CD14-positive monocyte (primary cell): Measurements from ENCODE around the gene CTNNA2. TPM values are rescaled to one million over a fixed set of nuclear protein-coding genes. Genes with fewer than 3 reads are reported as not detected.
A peak's percentile ranks its signal among the peaks of the same experiment; 100 is the strongest.

Experiments
- DNase-seq, 3 donors: peaks; one replicate each; pipeline ENCODE4 v3.0.0-alpha.2; 2011 to 2022
- H2AFZ ChIP-seq: 2 replicates; pipeline ENCODE4 v1.6.0; 2012; ENCODE audit warnings: mild to moderate bottlenecking, low read depth, low read length, inconsistent platforms; ENCODE audit not compliant: insufficient read depth, poor library complexity, severe bottlenecking
- H3K27ac ChIP-seq, 2 donors: 1 replicate in 1 of 2; 2 replicates in 1 of 2; pipeline ENCODE4 v1.5.1; 2012 to 2013; ENCODE audit warnings: low read length in 2 of 2, control low read depth in 1 of 2, inconsistent platforms in 1 of 2, low read depth in 1 of 2, mild to moderate bottlenecking in 1 of 2
- H3K27me3 ChIP-seq, 2 donors: one replicate each; pipeline versions ENCODE4 v1.6.0 to v1.6.1; 2011 to 2013; ENCODE audit warnings: low read length in 2 of 2; ENCODE audit not compliant: control insufficient read depth in 2 of 2, insufficient read depth in 2 of 2
- H3K36me3 ChIP-seq, 2 donors: replicated peaks in 1 of 2; 1 replicate in 1 of 2; 2 replicates in 1 of 2; pipeline versions ENCODE4 v1.5.1 to v1.6.1; 2012 to 2013; ENCODE audit warnings: low read length in 2 of 2, control low read depth in 1 of 2, inconsistent platforms in 1 of 2, mild to moderate bottlenecking in 1 of 2; ENCODE audit not compliant: insufficient read depth in 2 of 2, control insufficient read depth in 1 of 2
- H3K4me1 ChIP-seq, 2 donors: 1 replicate in 1 of 2; 2 replicates in 1 of 2; pipeline versions ENCODE4 v1.5.1 to v1.6.1; 2012 to 2013; ENCODE audit warnings: low read length in 2 of 2, control low read depth in 1 of 2, inconsistent platforms in 1 of 2, mild to moderate bottlenecking in 1 of 2, moderate library complexity in 1 of 2; ENCODE audit not compliant: insufficient read depth in 2 of 2, control insufficient read depth in 1 of 2
- H3K4me2 ChIP-seq: replicated peaks from 2 replicates; pipeline ENCODE3; 2012; ENCODE audit warnings: low read length, moderate library complexity, mild to moderate bottlenecking; ENCODE audit not compliant: poor library complexity, severe bottlenecking; ENCODE audit errors: extremely low read depth
- H3K4me3 ChIP-seq, 3 experiments: fragments of 200-600 bp in 1 of 3; sonication (generic) in 1 of 3; replicated peaks in 1 of 3; 1 replicate in 2 of 3; 2 replicates in 1 of 3; pipeline ENCODE4 v1.5.1; 2011 to 2013; ENCODE audit warnings: low read length in 3 of 3, mild to moderate bottlenecking in 3 of 3, control low read depth in 2 of 3, low read depth in 2 of 3, inconsistent platforms in 1 of 3, moderate library complexity in 1 of 3
- H3K79me2 ChIP-seq: 2 replicates; pipeline ENCODE4 v1.6.0; 2012; ENCODE audit warnings: mild to moderate bottlenecking, control low read depth, inconsistent platforms, low read length, moderate library complexity; ENCODE audit not compliant: insufficient read depth
- H3K9ac ChIP-seq: 2 replicates; pipeline ENCODE4 v1.6.0; 2017; ENCODE audit warnings: low read length, mild to moderate bottlenecking; ENCODE audit not compliant: insufficient read depth, poor library complexity, severe bottlenecking
- H3K9me3 ChIP-seq, 2 donors: replicated peaks in 1 of 2; 1 replicate in 1 of 2; 2 replicates in 1 of 2; pipeline versions ENCODE4 v1.5.1 to v1.6.1; 2012 to 2013; ENCODE audit warnings: low read length in 2 of 2, control low read depth in 1 of 2; ENCODE audit not compliant: control insufficient read depth in 1 of 2, insufficient read depth in 1 of 2
- H4K20me1 ChIP-seq: 2 replicates; pipeline ENCODE4 v1.6.0; 2012; ENCODE audit warnings: mild to moderate bottlenecking, low read length, control low read depth, moderate library complexity; ENCODE audit not compliant: insufficient read depth
- H3K27ac Mint-ChIP-seq, 7 donors: one replicate each; pipeline ENCODE4 v1.8.0; 2020; ENCODE audit warnings: mild to moderate bottlenecking in 7 of 7, mixed read lengths in 7 of 7, moderate library complexity in 6 of 7, inconsistent platforms in 2 of 7
- H3K27me3 Mint-ChIP-seq, 3 donors: one replicate each; pipeline ENCODE4 v1.8.0; 2021 to 2022; ENCODE audit warnings: low read depth in 3 of 3, mild to moderate bottlenecking in 3 of 3, mixed read lengths in 3 of 3, moderate library complexity in 3 of 3, inconsistent platforms in 1 of 3
- H3K36me3 Mint-ChIP-seq, 2 donors: one replicate each; pipeline ENCODE4 v1.8.0; 2020; ENCODE audit warnings: mixed read lengths in 2 of 2, inconsistent platforms in 1 of 2, mild to moderate bottlenecking in 1 of 2
- H3K4me1 Mint-ChIP-seq: one replicate; pipeline ENCODE4 v1.8.0; 2020; ENCODE audit warnings: mild to moderate bottlenecking, mixed read lengths
- H3K4me3 Mint-ChIP-seq, 2 donors: one replicate each; pipeline ENCODE4 v1.8.0; 2020; ENCODE audit warnings: mild to moderate bottlenecking in 2 of 2, mixed read lengths in 2 of 2, moderate library complexity in 1 of 2
- H3K9me3 Mint-ChIP-seq, 7 donors: one replicate each; pipeline ENCODE4 v1.8.0; 2020 to 2022; ENCODE audit warnings: mixed read lengths in 7 of 7, mild to moderate bottlenecking in 6 of 7, moderate library complexity in 6 of 7, inconsistent platforms in 2 of 7
- CTCF ChIP-seq: fragments of 200-600 bp; IDR thresholded peaks from one replicate; pipeline ENCODE4 v1.8.0; 2022; ENCODE audit warnings: antibody characterized with exemption, mild to moderate bottlenecking
- WGBS: methylation state at CpG from one replicate; pipeline ENCODE4 v1.1.5; 2013; ENCODE audit warnings: missing lambda C conversion rate; ENCODE audit not compliant: insufficient coverage; 5-methylcytosine and 5-hydroxymethylcytosine counted together
- intact Hi-C, 2 donors: fragments of 100-400 bp; cut with micrococcal nuclease; formaldehyde crosslinking; loops; one replicate each; pipeline versions ENCODE4 v1.15.0 to v1.15.1; 2023
- polyA plus RNA-seq, 3 donors: library from polyadenylated mRNA; depleted of rRNA in 1 of 3; unstranded in 2 of 3; stranded (reverse) in 1 of 3; fragments of 300-500 nt in 2 of 3; fragments of >200 nt in 1 of 3; fragmentation: Illumina TruSeq in 2 of 3; gene quantifications; 1 replicate in 2 of 3; 2 replicates in 1 of 3; pipeline ENCODE4 v1.2.3, GENCODE V29; 2012 to 2021

Gene CTNNA2
- polyA plus RNA-seq, 3 donors = not detected

DNA sequence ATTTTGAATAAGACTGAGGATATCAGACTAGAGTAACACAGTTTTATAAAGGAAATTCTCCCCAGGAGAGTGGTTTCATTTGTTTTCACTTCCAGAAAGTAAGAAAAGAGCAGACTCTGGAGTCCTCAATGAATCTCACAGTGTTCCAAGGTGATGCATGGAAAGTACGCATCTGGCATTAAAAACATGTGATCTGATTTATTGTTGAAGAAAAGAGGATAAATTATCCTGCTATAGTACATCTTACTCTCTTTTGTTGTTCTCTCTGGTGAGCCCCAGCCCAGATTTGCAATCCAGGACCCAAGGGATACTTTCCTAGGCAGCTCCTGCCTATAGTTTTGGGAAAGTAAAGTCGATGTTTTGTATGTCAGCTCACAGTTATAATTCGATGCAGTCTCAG, 285.9 kb downstream of the CTNNA2 start:
- Histone ChIP-seq H3K36me3 (no peaks in the 10 kb centered on the region), H2AFZ (no peak overlapping the region), H3K9ac (no peak overlapping the region), H3K4me1 (peaks cover 0 to 5% of the 10 kb centered on the region in 2 donors), H3K4me3 (no peak overlapping the region), H3K4me2 (no peak overlapping the region), H3K27ac (no peak overlapping the region), H3K27me3 (no peaks in the 10 kb centered on the region), H3K9me3 (no peaks in the 10 kb centered on the region), H3K79me2 (no peaks in the 10 kb centered on the region), H4K20me1 (no peaks in the 10 kb centered on the region)
- no peak for DNase-seq
- WGBS = no CpG with 5 or more reads among the region's 3 CpGs
- TF ChIP-seq CTCF = no peak
- intact Hi-C loops = no loop called here
- no peak overlapping the region for H3K27ac Mint-ChIP-seq
- no peaks in the 10 kb centered on the region for H3K36me3 Mint-ChIP-seq
- H3K4me3 Mint-ChIP-seq = no peak overlapping the region
- H3K9me3 Mint-ChIP-seq = peaks cover 0 to 10% (median 2%) of the 10 kb centered on the region in 7 donors
- peaks cover 0 to 4% (median 3%) of the 10 kb centered on the region in 3 donors for H3K27me3 Mint-ChIP-seq
- no peaks in the 10 kb centered on the region for H3K4me1 Mint-ChIP-seq

DNA sequence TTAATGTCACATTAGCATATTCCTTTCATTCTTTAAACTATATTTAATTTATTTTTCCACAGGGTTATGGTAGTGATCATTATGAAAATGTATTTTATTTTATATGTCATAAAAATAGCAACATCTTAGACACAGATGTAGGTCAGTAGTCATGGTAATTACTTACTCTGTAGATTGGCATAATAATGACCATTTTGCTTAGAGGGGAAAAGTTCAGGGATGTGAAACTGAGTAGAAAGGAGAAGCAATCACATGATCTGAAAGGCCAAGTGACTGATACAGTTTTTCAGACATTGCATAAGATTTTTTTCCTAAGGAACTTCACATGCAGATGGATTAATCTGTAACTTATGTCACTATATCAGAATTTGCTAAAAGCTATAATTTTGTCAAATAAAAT, 286.9 kb downstream of the CTNNA2 start:
- no peak overlapping the region for H3K4me3 Mint-ChIP-seq
- intact Hi-C loops = no loop called here
- no peaks in the 10 kb centered on the region for H3K4me1 Mint-ChIP-seq
- Histone ChIP-seq H3K27me3 (no peaks in the 10 kb centered on the region), H3K9me3 (no peaks in the 10 kb centered on the region), H3K4me3 (no peak overlapping the region), H4K20me1 (no peaks in the 10 kb centered on the region), H3K36me3 (no peaks in the 10 kb centered on the region), H3K4me1 (peaks cover 0 to 5% of the 10 kb centered on the region in 2 donors), H3K4me2 (no peak overlapping the region), H2AFZ (no peak overlapping the region), H3K79me2 (no peaks in the 10 kb centered on the region), H3K9ac (no peak overlapping the region), H3K27ac (no peak overlapping the region)
- TF ChIP-seq CTCF = no peak
- H3K36me3 Mint-ChIP-seq = no peaks in the 10 kb centered on the region
- DNase-seq = peak in 1 of 3 donors; percentile 11
- no peak overlapping the region for H3K27ac Mint-ChIP-seq
- peaks cover 0 to 4% (median 3%) of the 10 kb centered on the region in 3 donors for H3K27me3 Mint-ChIP-seq
- H3K9me3 Mint-ChIP-seq = peaks cover 0 to 10% (median 2%) of the 10 kb centered on the region in 7 donors
